Stimulated activated CD8-positive, alpha-beta memory T cell treated with anti-CD3 and anti-CD28 coated beads, Interleukin-7, amount 100 ng/mL, for 1 hour (primary cell): ENCODE measurements around the gene SHISAL2A.

Experiments
- DNase-seq, 2 donors: peaks; one replicate each; pipeline ENCODE4 v3.0.0-alpha.2; 2020; ENCODE audit warnings: low read depth in 2 of 2

The SHISAL2A gene

GRCh38 chr1:52659851-52660596, 27.1 kb downstream of the SHISAL2A start:
- DNase-seq = no peak

DNA sequence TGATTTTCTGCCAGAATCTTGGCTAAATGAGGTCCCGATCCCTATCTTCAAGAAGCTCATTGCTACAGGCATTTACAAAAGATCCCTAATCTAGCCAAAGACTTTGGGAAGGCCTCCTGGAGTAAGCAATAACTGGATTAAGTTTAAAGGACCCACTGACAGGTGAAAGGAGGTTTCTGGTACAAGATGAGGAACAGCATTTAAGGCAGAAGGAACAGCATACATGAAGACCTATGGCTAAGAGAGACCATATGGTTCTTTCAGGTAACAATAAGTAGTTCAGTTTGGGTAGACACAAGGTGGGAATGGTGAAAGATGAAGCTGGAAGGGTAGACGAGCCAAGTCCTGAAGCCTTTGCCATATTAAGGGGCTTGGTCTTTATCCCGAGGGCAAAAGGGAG, 27.8 kb downstream of the SHISAL2A start:
- no peak for DNase-seq

DNA sequence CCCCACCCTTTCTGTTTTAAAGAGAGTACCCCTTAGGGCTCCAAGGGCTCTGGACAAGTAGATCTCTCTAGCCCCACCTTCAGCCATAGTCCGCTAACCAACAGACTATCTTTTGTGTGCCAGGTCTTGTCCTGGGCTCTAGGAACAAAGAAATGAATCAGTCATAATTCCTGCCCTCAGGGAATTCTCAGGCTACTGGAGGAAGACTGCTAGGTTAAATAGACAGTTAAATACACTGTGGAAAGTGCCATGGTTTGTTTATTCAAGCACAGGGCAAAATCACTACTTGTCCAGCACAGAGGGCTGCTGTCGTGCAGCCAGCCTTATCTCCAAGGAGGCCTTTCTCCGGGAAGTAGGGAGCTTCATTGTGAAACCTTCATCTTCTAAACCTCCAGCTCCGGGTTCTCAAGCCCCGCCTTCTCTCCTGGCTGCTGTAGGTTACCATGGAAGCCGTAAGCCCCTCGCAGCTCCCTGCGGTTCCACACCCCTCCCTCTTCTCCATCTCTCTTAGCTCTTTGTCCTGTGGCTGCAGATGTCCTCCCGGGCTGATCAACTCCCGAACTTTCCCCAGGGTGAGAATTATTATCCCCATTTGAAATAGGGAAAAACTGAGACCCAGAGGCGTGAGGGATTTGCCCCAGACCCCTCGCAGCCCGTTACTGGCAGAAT, 29.8 kb downstream of the SHISAL2A start:
- DNase-seq = no peak

DNA sequence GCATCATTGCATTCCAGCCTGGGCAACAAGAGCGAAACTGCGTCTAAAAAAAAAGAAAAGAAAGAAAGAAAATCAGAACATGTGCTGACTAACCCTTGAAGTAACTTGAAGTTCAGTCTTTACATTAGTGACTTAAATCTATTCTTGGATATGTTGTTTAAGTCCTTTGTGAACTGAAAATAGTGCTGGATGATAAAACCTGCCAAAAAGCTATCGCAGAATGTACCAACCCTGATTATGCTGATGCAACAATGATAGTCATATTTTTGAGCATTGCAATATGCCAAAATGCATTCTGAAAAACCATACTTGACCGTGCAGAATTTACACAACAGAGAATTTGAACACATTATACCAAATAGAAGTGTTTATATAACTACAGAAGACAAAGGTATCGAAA, 30.7 kb downstream of the SHISAL2A start:
- DNase-seq = no peak

DNA sequence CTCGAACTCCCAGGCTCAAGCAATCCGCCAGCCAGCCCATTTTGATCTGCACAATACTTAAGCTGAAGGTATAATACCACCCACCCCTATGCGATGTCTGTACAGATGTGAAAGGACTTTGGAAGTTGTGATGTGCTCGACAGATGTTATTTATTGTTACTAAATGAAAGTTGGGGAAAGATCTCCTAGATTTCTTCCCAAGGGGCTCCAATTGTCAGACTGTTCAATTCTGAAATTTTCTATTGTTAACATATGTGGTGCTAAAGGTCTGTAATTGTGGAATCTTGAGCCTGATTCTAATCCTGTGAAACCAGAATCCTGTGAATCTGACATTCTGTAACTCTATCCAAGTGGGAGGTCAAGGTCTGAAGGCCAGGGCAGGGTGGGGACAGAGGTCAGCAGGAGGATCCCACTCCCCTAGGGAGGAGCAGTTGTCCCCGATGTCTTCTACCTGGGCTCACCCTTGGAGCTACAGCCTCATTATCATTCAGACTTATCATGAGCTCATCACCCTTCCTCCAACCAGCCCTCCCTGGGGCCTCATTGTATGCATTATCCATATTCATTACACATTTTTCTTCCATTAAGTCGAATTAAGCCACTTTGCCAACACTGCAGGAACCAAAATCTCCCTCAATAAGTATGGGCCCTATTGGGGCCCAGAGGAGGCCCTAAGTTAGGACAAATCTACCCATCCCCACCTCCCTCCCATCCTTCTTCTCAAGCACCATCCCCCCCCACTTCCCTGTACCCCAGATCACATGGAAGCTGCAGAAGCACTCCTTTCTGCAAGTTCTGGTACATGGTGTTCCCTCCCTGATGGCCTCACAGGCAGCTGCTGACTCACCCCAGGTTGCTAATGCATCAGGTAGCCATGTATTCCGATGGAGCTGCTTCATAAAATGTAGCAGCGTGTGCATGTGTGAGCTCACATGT, 32.3 kb downstream of the SHISAL2A start:
- DNase-seq = no peak

- no peak for DNase-seq
Measured at GRCh38 chr1:52667290-52667689, 34.3 kb downstream of the SHISAL2A start.

DNA sequence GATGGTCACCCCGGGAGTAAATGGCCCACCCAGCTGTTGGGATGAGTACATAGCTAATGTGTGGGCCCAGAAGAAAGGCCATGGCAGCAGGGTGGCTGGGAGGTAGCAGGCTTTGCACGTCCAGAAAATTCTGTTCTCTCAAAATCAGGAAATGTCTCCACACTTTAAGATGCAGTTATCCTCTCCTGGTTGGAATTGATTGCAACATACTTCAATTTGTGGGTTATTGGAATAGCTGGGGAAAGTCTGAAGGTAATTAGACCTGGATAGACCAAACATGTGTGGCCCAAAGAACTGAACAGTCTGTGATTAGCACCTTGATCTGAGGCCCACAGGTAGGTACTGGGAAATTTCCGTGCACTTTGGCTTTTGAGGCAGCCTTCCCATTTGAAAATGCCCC, 35.0 kb downstream of the SHISAL2A start:
- DNase-seq = no peak

DNA sequence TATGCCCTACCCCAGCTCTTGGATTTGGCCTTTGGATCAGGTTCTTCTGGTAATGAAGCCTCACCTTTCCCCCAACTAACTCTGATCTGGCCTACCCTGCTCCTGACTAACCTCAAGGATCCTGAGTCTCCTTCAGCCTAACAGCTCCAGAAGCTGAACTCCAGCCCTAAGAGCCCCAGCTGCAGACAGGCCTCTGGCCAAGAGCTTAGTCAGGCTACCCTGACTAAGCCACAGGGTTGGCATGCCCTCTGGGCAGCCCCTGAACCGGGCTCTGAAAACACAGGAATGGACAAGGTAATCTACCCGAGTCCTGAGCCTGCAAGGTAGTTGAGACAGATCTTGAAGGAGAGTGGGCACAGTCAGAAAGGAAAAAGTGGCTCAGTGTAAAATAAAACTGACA, 35.7 kb downstream of the SHISAL2A start:
- no peak for DNase-seq

DNA sequence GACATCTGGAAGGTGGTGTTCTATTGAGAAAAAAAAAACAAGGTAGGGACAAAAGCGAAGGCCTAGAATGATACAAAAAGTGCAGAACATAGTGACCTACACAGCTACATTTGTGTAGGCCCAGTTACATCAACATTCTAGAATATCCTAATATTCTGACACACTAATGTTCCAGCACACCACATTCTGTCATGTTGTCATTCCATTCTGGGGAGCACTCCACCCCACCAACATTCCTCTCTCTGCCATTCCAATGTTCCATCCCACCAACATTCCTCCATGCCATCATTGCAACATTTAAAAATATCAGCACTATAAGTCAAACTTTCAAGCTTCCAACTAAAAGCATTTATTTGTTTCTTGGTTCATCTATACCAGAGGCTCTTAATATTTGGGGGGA, 36.7 kb downstream of the SHISAL2A start:
- DNase-seq = no peak

DNA sequence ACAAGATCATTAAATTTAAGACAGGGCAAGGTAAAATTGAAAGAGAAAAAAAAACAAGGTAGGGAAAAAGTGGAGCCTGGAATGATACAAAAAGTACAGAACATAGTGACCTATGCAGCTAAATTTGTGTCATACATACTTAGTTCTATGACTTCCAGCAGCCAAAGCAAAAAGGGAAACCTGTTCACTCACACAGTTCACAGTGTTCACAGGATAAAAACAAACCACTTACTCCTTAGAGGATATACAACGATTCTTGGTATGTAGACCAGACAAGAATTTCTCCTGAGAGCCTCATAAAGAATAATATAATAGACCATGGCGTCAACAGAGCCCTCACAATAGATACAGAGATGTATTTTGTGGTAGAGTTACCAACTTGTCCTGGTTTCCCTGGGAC, 37.6 kb downstream of the SHISAL2A start:
- no peak for DNase-seq

- no peak for DNase-seq
Measured at GRCh38 chr1:52672946-52673345, 40.0 kb downstream of the SHISAL2A start.

GRCh38 chr1:52673513-52673912, 40.5 kb downstream of the SHISAL2A start:
- DNase-seq = no peak

GRCh38 chr1:52674497-52675384, 41.8 kb downstream of the SHISAL2A start:
- no peak for DNase-seq

DNA sequence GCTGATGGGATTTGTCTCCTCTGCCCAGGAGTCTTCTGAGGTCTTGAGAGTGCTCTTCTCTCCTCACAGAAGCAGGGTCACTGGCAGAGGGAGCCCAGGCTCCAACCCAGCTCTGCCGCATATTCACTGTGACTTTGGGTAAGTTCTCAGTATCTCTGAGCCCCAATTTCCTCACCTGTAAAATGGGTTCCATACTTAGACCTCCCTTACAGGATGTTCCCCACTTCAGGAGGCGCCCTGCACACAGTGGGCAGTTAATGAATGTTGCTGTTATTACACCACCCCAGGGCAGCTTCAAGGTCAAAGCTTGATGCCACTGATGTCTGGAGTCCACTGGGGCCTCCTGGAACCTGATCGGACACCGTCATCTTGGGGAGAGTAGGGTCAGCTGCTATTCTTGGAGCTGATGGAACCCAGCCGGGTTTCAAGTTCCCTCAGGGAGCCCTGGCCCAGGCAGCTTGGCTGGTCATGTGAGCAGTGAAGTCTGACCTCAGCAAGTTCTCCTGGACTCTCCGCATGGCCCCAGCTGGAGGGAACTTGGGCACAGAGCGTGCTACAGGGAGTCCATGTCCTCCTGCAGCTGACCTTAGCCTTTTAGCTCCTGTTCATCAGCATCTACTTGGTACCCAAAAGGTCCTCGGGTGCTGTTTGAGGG, 43.4 kb downstream of the SHISAL2A start:
- no peak for DNase-seq

- DNase-seq = no peak
Measured at GRCh38 chr1:52677076-52677806, 44.3 kb downstream of the SHISAL2A start.

- DNase-seq = no peak
Measured at GRCh38 chr1:52679048-52679447, 46.1 kb downstream of the SHISAL2A start.

DNA sequence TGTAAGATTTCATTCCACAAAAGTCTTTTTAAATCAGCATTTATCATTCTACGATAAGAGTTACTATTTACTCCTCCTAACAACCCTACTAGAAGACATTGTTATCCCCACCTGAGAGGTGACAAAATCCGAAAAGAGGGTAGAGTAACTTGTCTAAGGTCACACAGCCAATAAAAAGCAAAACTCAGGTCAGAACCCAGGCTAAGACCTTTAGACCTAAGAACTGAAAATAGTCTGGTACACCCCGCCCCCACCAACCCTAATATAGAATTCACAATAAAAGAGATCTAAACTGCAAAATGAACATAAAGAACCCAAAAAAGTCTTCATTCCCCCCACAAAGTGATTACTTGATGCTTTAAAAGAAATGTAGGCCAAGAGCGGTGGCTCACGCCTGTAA, 46.5 kb downstream of the SHISAL2A start:
- DNase-seq = no peak

DNA sequence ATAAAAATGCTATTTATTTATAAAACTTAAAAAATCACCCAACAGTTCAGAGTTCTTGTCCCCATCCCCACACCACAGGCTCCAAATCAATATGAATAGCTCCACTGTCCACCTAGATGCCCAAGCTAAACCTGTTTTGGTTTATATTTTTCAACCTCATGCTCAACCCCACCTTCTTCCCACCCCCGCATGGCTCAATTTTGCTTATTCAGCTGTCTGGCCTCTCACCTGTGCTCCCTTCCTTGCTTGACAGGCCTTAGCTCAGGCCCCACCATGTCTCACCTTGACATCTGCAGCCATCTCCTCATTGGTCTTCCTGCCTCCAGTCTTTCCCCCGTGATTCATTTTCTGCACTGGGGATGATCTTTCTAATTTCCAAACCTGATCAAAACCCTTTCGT, 47.4 kb downstream of the SHISAL2A start:
- DNase-seq = no peak

GRCh38 chr1:52681136-52681535, 48.2 kb downstream of the SHISAL2A start:
- no peak for DNase-seq

- no peak for DNase-seq
Measured at GRCh38 chr1:52683367-52683940, 50.5 kb downstream of the SHISAL2A start.
